Measurements from ENCODE around the gene FSTL1. TPM values are rescaled to one million over a fixed set of nuclear protein-coding genes. Genes with fewer than 3 reads are reported as not detected.

FSTL1 gene
- total RNA-seq, 2 experiments from 2014 or later = 0.16 to 1.3 TPM

GRCh38 chr3:120459196-120459595 lies 8.4 kb upstream of the FSTL1 start:
- no peak for ATAC-seq
- H3K36me3 Mint-ChIP-seq = no peaks in the 10 kb centered on the region
- DNase-seq = no peak
- H3K4me3 Mint-ChIP-seq = no peak overlapping the region
- no peaks in the 10 kb centered on the region for H3K9me3 Mint-ChIP-seq (ENCODE audit: low read depth)
- H3K27me3 Mint-ChIP-seq = peaks cover 12% of the 10 kb centered on the region
- H3K4me1 Mint-ChIP-seq = peaks cover 10% of the 10 kb centered on the region
- no peak overlapping the region for H3K27ac Mint-ChIP-seq
- CTCF ChIA-PET = interaction anchor here (1.0 kb wide), 1 partner anchor 42 kb away, joined by 3 read pairs; no protein-coding TSS in a partner anchor

- ATAC-seq (no peak), DNase-seq (no peak)
- CTCF ChIA-PET = no interaction called here
- Mint-ChIP-seq H3K36me3 (no peaks in the 10 kb centered on the region), H3K4me1 (peaks cover 10% of the 10 kb centered on the region), H3K27me3 (peaks cover 20% of the 10 kb centered on the region), H3K4me3 (no peak overlapping the region), H3K27ac (no peak overlapping the region), H3K9me3 (ENCODE audit: low read depth) (peaks cover 2% of the 10 kb centered on the region)
Measured at GRCh38 chr3:120457827-120458226, 7.0 kb upstream of the FSTL1 start.

GRCh38 chr3:120454076-120454689 lies 3.4 kb upstream of the FSTL1 start:
- H3K4me1 Mint-ChIP-seq = peaks cover 10% of the 10 kb centered on the region
- peaks cover 4% of the 10 kb centered on the region for H3K36me3 Mint-ChIP-seq
- H3K27ac Mint-ChIP-seq = no peak overlapping the region
- DNase-seq (no peak), ATAC-seq (no peak)
- H3K4me3 Mint-ChIP-seq = no peak overlapping the region
- H3K9me3 Mint-ChIP-seq (ENCODE audit: low read depth) = peaks cover 2% of the 10 kb centered on the region
- H3K27me3 Mint-ChIP-seq = peaks cover 43% of the 10 kb centered on the region
- CTCF ChIA-PET = no interaction called here

DNA sequence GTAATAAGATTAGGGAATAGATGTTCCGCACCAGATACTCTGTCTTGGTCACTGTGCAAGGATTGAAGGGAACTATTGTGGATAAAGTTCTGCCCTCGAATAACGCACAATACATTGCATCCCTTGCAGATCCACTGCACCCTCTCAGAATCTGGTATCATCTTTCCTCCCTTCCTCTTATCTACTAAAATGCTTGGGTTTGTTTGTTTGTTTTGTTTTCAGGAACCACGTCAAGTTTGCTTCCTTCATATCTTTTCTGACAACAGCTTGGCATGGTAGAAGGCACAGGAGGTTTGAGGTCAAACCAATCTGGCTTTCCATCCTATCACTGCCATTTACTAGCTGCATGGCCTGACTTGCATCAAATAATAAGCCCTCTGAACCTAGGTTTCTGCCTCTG lies 2.0 kb upstream of the FSTL1 start:
- ATAC-seq = no peak
- CTCF ChIA-PET = no interaction called here
- no peak for DNase-seq
- no peak overlapping the region for H3K27ac Mint-ChIP-seq
- peaks cover 2% of the 10 kb centered on the region for H3K9me3 Mint-ChIP-seq (ENCODE audit: low read depth)
- peaks cover 47% of the 10 kb centered on the region for H3K27me3 Mint-ChIP-seq
- peaks cover 4% of the 10 kb centered on the region for H3K36me3 Mint-ChIP-seq
- peaks cover 10% of the 10 kb centered on the region for H3K4me1 Mint-ChIP-seq
- H3K4me3 Mint-ChIP-seq = no peak overlapping the region

DNA sequence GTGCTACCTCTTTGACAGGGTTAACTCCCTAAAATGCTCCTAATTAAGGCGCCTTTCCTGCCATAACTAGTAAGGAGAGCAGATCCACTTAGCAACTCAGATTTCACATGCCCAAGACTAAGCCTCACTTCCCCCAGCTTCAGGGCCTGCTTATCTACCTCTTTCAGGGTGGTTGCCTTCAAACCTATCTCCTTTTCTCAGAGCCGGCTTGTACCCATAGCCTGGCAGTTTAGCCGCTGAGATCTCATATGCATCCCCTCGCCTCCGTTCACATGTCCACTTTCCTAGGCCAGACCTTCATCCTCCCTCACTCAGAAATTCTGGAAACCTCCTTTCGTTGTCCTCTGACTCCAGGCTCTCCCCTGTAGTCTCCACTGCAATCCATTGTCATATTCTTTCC lies 1.0 kb upstream of the FSTL1 start:
- CTCF ChIA-PET = no interaction called here
- Mint-ChIP-seq H3K27me3 (peaks cover 56% of the 10 kb centered on the region), H3K4me3 (peak overlapping the region; percentile 14), H3K27ac (no peak overlapping the region), H3K9me3 (ENCODE audit: low read depth) (peaks cover 2% of the 10 kb centered on the region), H3K36me3 (peaks cover 4% of the 10 kb centered on the region), H3K4me1 (peaks cover 10% of the 10 kb centered on the region)
- DNase-seq (no peak), ATAC-seq (no peak)

DNA sequence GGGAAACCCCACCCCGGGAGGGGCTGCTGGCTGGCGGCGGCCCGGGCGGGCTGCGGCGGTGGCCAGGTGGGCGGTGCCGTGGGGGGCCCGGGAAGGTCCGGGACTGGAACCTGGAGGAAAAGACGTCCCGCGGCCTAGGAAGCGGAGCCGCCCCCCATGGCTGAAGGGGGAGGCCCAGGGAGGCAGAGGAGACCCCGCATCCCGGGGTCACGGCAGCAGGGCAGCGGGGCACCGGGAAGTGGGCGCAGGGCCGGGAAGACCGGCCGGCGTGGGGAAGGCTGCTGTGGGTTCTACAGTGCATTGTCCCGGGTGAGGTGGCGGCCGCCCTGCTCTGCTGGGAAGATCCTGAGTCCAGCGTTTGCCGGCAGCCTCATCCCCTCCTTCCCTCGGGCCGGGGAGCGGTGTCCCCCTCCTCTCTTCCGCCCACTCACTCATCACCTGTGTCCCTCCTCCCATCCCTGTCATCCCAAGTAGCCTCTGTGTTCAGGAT lies 525 bp upstream of the FSTL1 start:
- CTCF ChIA-PET = interaction anchor here (1.1 kb wide), 1 partner anchor 10 kb away, joined by 4 read pairs; no protein-coding TSS in a partner anchor
- ATAC-seq (no peak), DNase-seq (no peak)
- peaks cover 61% of the 10 kb centered on the region for H3K27me3 Mint-ChIP-seq
- H3K36me3 Mint-ChIP-seq = peaks cover 4% of the 10 kb centered on the region
- H3K9me3 Mint-ChIP-seq (ENCODE audit: low read depth) = peaks cover 2% of the 10 kb centered on the region
- no peak overlapping the region for H3K27ac Mint-ChIP-seq
- peaks cover 10% of the 10 kb centered on the region for H3K4me1 Mint-ChIP-seq
- H3K4me3 Mint-ChIP-seq = no peak overlapping the region

- H3K4me3 Mint-ChIP-seq = peak overlapping the region; percentile 72
- H3K27ac Mint-ChIP-seq = no peak overlapping the region
- ATAC-seq = peak; percentile 47
- CTCF ChIA-PET = interaction anchor here (0.7 to 1.1 kb wide), 2 partner anchors 10 to 11 kb away, joined by 3 to 4 read pairs; no protein-coding TSS in a partner anchor
- no peak for DNase-seq
- H3K27me3 Mint-ChIP-seq = peaks cover 68% of the 10 kb centered on the region
- peaks cover 4% of the 10 kb centered on the region for H3K36me3 Mint-ChIP-seq
- peaks cover 10% of the 10 kb centered on the region for H3K4me1 Mint-ChIP-seq
- peaks cover 2% of the 10 kb centered on the region for H3K9me3 Mint-ChIP-seq (ENCODE audit: low read depth)
Measured at GRCh38 chr3:120449701-120450599, 842 bp downstream of the FSTL1 start.

DNA sequence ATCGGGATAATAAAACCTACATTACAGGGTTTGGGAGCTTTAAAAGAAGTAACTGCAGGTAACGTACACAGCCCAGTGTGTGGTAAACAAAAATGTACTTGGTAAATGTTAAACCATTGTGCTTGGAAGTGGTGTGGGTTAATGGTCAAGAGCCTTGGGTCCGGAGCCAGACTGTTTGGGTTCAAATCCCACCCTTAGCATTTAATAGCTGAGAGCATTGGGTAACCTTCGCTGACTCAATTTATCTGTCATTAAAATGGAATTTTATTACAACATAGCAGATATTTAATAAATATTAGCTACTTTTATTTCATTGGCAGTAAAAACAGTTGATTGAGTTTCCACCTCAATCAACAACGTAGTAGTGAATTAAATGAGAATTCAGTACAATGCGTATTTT lies 1.5 kb downstream of the FSTL1 start:
- DNase-seq = no peak
- H3K27me3 Mint-ChIP-seq = peaks cover 71% of the 10 kb centered on the region
- ATAC-seq = no peak
- H3K27ac Mint-ChIP-seq = no peak overlapping the region
- peak overlapping the region; percentile 72 for H3K4me3 Mint-ChIP-seq
- peaks cover 10% of the 10 kb centered on the region for H3K4me1 Mint-ChIP-seq
- H3K36me3 Mint-ChIP-seq = peaks cover 4% of the 10 kb centered on the region
- H3K9me3 Mint-ChIP-seq (ENCODE audit: low read depth) = peaks cover 2% of the 10 kb centered on the region
- CTCF ChIA-PET = interaction anchor here (0.7 kb wide), 1 partner anchor 9 kb away, joined by 3 read pairs; no protein-coding TSS in a partner anchor

DNA sequence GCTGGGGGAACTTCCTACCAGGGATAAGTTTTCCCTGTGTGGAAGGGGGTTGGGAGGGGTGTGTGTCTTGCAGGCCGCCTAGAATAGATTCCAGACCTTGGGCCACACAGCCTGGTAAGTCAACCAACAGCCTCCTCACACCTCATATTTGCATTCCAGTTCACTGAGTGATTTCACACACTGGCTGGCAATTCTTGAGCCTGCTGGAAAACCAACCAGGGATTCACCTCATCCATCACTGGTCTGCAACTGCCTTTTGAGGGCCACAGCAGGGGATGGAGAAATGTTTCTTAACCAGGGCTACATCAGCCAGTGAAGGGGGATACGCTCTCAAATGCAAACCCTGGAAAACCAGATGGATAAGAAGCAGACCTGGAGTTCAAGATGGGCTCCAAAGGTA lies 2.0 kb downstream of the FSTL1 start:
- DNase-seq (no peak), ATAC-seq (no peak)
- H3K4me1 Mint-ChIP-seq = peaks cover 10% of the 10 kb centered on the region
- H3K9me3 Mint-ChIP-seq (ENCODE audit: low read depth) = peaks cover under 1% of the 10 kb centered on the region
- CTCF ChIA-PET = interaction anchor here (0.7 kb wide), 1 partner anchor 9 kb away, joined by 3 read pairs; no protein-coding TSS in a partner anchor
- no peak overlapping the region for H3K4me3 Mint-ChIP-seq
- no peak overlapping the region for H3K27ac Mint-ChIP-seq
- peaks cover 4% of the 10 kb centered on the region for H3K36me3 Mint-ChIP-seq
- H3K27me3 Mint-ChIP-seq = peaks cover 67% of the 10 kb centered on the region

GRCh38 chr3:120446891-120447668 lies 3.7 kb downstream of the FSTL1 start:
- CTCF ChIA-PET = interaction anchor here (0.5 to 1.5 kb wide), 2 partner anchors 11 to 30 kb away, joined by 3 to 6 read pairs; no protein-coding TSS in a partner anchor
- H3K9me3 Mint-ChIP-seq (ENCODE audit: low read depth) = no peaks in the 10 kb centered on the region
- peaks cover 3% of the 10 kb centered on the region for H3K36me3 Mint-ChIP-seq
- H3K27me3 Mint-ChIP-seq = peaks cover 55% of the 10 kb centered on the region
- DNase-seq (no peak), ATAC-seq (no peak)
- no peak overlapping the region for H3K4me3 Mint-ChIP-seq
- peaks cover 10% of the 10 kb centered on the region for H3K4me1 Mint-ChIP-seq
- no peak overlapping the region for H3K27ac Mint-ChIP-seq

- CTCF ChIA-PET = interaction anchor here (1.5 kb wide), 1 partner anchor 28 kb away, joined by 6 read pairs; no protein-coding TSS in a partner anchor
- Mint-ChIP-seq H3K4me3 (no peak overlapping the region), H3K9me3 (ENCODE audit: low read depth) (no peaks in the 10 kb centered on the region), H3K36me3 (no peaks in the 10 kb centered on the region), H3K27me3 (peaks cover 52% of the 10 kb centered on the region), H3K27ac (no peak overlapping the region), H3K4me1 (peaks cover 8% of the 10 kb centered on the region)
- ATAC-seq (no peak), DNase-seq (no peak)
Measured at GRCh38 chr3:120445654-120446053, 5.1 kb downstream of the FSTL1 start.

- Mint-ChIP-seq H3K4me3 (no peak overlapping the region), H3K27ac (no peak overlapping the region), H3K27me3 (peaks cover 37% of the 10 kb centered on the region), H3K36me3 (no peaks in the 10 kb centered on the region), H3K4me1 (no peaks in the 10 kb centered on the region), H3K9me3 (ENCODE audit: low read depth) (no peaks in the 10 kb centered on the region)
- CTCF ChIA-PET = interaction anchor here (0.6 kb wide), 1 partner anchor 1665 kb away, joined by 3 read pairs; no protein-coding TSS in a partner anchor
- ATAC-seq (no peak), DNase-seq (no peak)
Measured at GRCh38 chr3:120443626-120444123, 7.1 kb downstream of the FSTL1 start.
